ENCODE measurements around the gene CBY1.

GRCh38 chr22:38694049-38694448 lies 37.6 kb downstream of the CBY1 start:
- no peak for TF ChIP-seq EZH2phosphoT487 (IDR thresholded peaks at IDR 0.05; ENCODE audit: borderline replicate concordance, low read length)
- TF ChIP-seq, protein P1, sequence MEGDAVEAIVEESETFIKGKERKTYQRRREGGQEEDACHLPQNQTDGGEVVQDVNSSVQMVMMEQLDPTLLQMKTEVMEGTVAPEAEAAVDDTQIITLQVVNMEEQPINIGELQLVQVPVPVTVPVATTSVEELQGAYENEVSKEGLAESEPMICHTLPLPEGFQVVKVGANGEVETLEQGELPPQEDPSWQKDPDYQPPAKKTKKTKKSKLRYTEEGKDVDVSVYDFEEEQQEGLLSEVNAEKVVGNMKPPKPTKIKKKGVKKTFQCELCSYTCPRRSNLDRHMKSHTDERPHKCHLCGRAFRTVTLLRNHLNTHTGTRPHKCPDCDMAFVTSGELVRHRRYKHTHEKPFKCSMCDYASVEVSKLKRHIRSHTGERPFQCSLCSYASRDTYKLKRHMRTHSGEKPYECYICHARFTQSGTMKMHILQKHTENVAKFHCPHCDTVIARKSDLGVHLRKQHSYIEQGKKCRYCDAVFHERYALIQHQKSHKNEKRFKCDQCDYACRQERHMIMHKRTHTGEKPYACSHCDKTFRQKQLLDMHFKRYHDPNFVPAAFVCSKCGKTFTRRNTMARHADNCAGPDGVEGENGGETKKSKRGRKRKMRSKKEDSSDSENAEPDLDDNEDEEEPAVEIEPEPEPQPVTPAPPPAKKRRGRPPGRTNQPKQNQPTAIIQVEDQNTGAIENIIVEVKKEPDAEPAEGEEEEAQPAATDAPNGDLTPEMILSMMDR (conservative IDR thresholded peaks at IDR 0.05; ENCODE audit: low read depth, low read length) = no peak

All from PC-3 (cell line).